B cell (primary cell): Measurements from ENCODE around the gene ISG20L2. TPM values are rescaled to one million over a fixed set of nuclear protein-coding genes. Genes with fewer than 3 reads are reported as not detected.

ENCODE experiments used
- ATAC-seq: fragments of 200-7000 bp; cut with Tn5 transposase; one replicate; pipeline ENCODE4 v1.10.0; 2021; ENCODE audit warnings: low read depth, mild to moderate bottlenecking, moderate number of reproducible peaks, moderate library complexity
- CTCF ChIA-PET: fragments of 350-600 bp; sonication (Branson Sonifier 250); formaldehyde crosslinking; loops from one replicate; lab custom pipeline; 2021; ENCODE audit warnings: antibody characterized with exemption, inconsistent platforms; lab: Charles Lee
- POLR2A ChIA-PET: fragments of 350-600 bp; sonication (Branson Sonifier 250); formaldehyde crosslinking; loops from one replicate; lab custom pipeline; 2021; ENCODE audit warnings: antibody characterized with exemption; lab: Charles Lee
- DNase-seq: peaks from one replicate; pipeline ENCODE4 v3.0.0; 2013
- H2AFZ ChIP-seq: 2 replicates; pipeline ENCODE4 v1.6.1; 2012; ENCODE audit warnings: mild to moderate bottlenecking, low read depth, low read length; ENCODE audit not compliant: insufficient read depth, poor library complexity, severe bottlenecking
- H3K27ac ChIP-seq, 2 donors: 1 replicate in 1 of 2; 2 replicates in 1 of 2; pipeline ENCODE4 v1.5.1; 2012 to 2013; ENCODE audit warnings: low read length in 2 of 2, mild to moderate bottlenecking in 2 of 2, moderate library complexity in 1 of 2
- H3K27me3 ChIP-seq, 4 experiments: fragments of 200-600 bp in 1 of 4; sonication (generic) in 1 of 4; replicated peaks in 1 of 4; 1 replicate in 2 of 4; 2 replicates in 2 of 4; pipeline versions ENCODE4 v1.6.1 to v1.7.0; 2013 to 2016; ENCODE audit warnings: low read length in 3 of 4, mild to moderate bottlenecking in 2 of 4, mixed read lengths in 1 of 4, moderate library complexity in 1 of 4; ENCODE audit not compliant: insufficient read depth in 4 of 4, control insufficient read depth in 3 of 4; ENCODE audit errors: control extremely low read depth in 1 of 4
- H3K36me3 ChIP-seq, 2 experiments: replicated peaks in 1 of 2; 1 replicate in 1 of 2; 2 replicates in 1 of 2; pipeline versions ENCODE4 v1.6.1 to v1.7.1; 2013; ENCODE audit warnings: low read length in 1 of 2; ENCODE audit not compliant: insufficient read depth in 2 of 2, control insufficient read depth in 1 of 2; ENCODE audit errors: control extremely low read depth in 1 of 2, extremely low read depth in 1 of 2
- H3K4me1 ChIP-seq, 2 donors: fragments of 200-600 bp in 1 of 2; sonication (generic) in 1 of 2; 1 replicate in 1 of 2; 2 replicates in 1 of 2; pipeline versions ENCODE4 v1.5.1 to v1.6.1; 2013 to 2017; ENCODE audit warnings: low read length in 2 of 2; ENCODE audit not compliant: control insufficient read depth in 2 of 2, insufficient read depth in 2 of 2
- H3K4me2 ChIP-seq: replicated peaks from 2 replicates; pipeline ENCODE3; 2012; ENCODE audit warnings: mild to moderate bottlenecking, low read depth, low read length; ENCODE audit not compliant: poor library complexity, severe bottlenecking
- H3K4me3 ChIP-seq, 5 experiments: fragments of 200-600 bp in 1 of 5; sonication (generic) in 1 of 5; 1 replicate in 3 of 5; 2 replicates in 2 of 5; pipeline versions ENCODE4 v1.5.1 to v1.7.0; 2011 to 2016; ENCODE audit warnings: low read length in 4 of 5, mild to moderate bottlenecking in 4 of 5, low read depth in 2 of 5, control low read depth in 1 of 5, moderate library complexity in 1 of 5; ENCODE audit not compliant: insufficient read depth in 1 of 5; ENCODE audit errors: control extremely low read depth in 1 of 5, extremely low read depth in 1 of 5
- H3K79me2 ChIP-seq: fragments of 200-600 bp; sonication (generic); one replicate; pipeline ENCODE4 v1.6.0; 2016; ENCODE audit warnings: low read length; ENCODE audit not compliant: control insufficient read depth, insufficient read depth
- H3K9ac ChIP-seq: fragments of 200-600 bp; sonication (generic); 2 replicates; pipeline ENCODE4 v1.6.1; 2017; ENCODE audit warnings: mild to moderate bottlenecking, low read length, moderate library complexity
- H3K9me3 ChIP-seq, 3 donors: one replicate each; pipeline versions ENCODE4 v1.6.1 to v1.7.1; 2013; ENCODE audit warnings: low read length in 2 of 3; ENCODE audit not compliant: control insufficient read depth in 2 of 3, insufficient read depth in 1 of 3; ENCODE audit errors: control extremely low read depth in 1 of 3
- H4K20me1 ChIP-seq: 2 replicates; pipeline ENCODE4 v1.6.0; 2012; ENCODE audit warnings: mild to moderate bottlenecking, low read length; ENCODE audit not compliant: insufficient read depth, control insufficient read depth, poor library complexity, severe bottlenecking
- H3K27ac Mint-ChIP-seq: one replicate; pipeline ENCODE4 v1.8.0; 2021; ENCODE audit warnings: mixed read lengths
- H3K27me3 Mint-ChIP-seq: one replicate; pipeline ENCODE4 v1.8.0; 2021; ENCODE audit warnings: mixed read lengths
- H3K4me1 Mint-ChIP-seq: one replicate; pipeline ENCODE4 v1.8.0; 2021; ENCODE audit warnings: mixed read lengths
- H3K4me3 Mint-ChIP-seq: one replicate; pipeline ENCODE4 v1.8.0; 2021; ENCODE audit warnings: mixed read lengths
- H3K9me3 Mint-ChIP-seq: one replicate; pipeline ENCODE4 v1.8.0; 2022; ENCODE audit warnings: mixed read lengths; ENCODE audit not compliant: insufficient read depth
- CTCF ChIP-seq: fragments of 200-600 bp; IDR thresholded peaks from one replicate; pipeline ENCODE4 v1.8.0; 2022; ENCODE audit warnings: antibody characterized with exemption, mild to moderate bottlenecking
- EZH2 ChIP-seq: IDR thresholded peaks from 2 replicates; pipeline ENCODE4 v1.6.1; 2012; ENCODE audit warnings: borderline replicate concordance, low read depth, mild to moderate bottlenecking, moderate library complexity, low read length; ENCODE audit not compliant: insufficient read depth, poor library complexity, severe bottlenecking
- WGBS: methylation state at CpG from one replicate; pipeline ENCODE4 v1.1.5; 2013; ENCODE audit warnings: missing lambda C conversion rate; ENCODE audit not compliant: insufficient coverage; 5-methylcytosine and 5-hydroxymethylcytosine counted together
- intact Hi-C: fragments of 100-400 bp; cut with micrococcal nuclease; formaldehyde crosslinking; loops from one replicate; pipeline ENCODE4 v1.10.0; 2022
- polyA plus RNA-seq: library from polyadenylated mRNA; depleted of rRNA; stranded (reverse); fragments of >200 nt; gene quantifications from 2 replicates; pipeline ENCODE4 v1.2.3, GENCODE V29; 2012
- total RNA-seq, 2 donors: library from RNA; stranded (reverse); fragments of 120-200 nt in 1 of 2; gene quantifications; 1 replicate in 1 of 2; 2 replicates in 1 of 2; pipeline versions ENCODE4 v1.2.3 to v1.2.4, GENCODE V29; 2013 to 2022

ISG20L2 gene
- total and polyA plus RNA-seq, 2 donors (not counting 1 experiment from before 2014, with no cell fraction given): 30.1 to 51.7 TPM

DNA sequence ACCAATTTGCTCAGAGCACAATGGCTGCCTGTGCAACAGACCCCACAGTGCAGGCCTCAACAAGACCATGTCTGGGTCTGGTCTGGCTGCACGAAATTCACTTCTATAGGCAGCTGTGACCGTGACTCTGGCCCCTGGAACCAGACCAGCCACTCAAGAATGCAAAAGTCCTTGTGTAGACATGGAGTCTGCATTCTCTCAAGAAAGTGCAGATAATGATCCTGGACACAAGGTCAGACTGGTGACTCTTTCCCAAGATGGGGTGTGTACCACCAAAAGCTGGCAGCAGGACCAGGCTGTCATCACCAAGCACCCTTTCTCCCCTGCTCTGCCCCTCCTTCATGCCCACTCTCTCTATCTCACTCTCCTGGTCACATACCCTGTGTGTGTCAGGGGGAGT, 7.4 kb downstream of the ISG20L2 start:
- H3K9me3 Mint-ChIP-seq: no peaks in the 10 kb centered on the region
- no peak for DNase-seq
- H3K27ac Mint-ChIP-seq: no peak overlapping the region
- Histone ChIP-seq H3K27ac (no peak overlapping the region), H3K9me3 (no peaks in the 10 kb centered on the region), H3K4me1 (peaks cover 18 to 19% of the 10 kb centered on the region in 2 donors), H3K9ac (no peak overlapping the region), H3K27me3 (no peaks in the 10 kb centered on the region), H3K4me3 (no peak overlapping the region), H3K4me2 (no peak overlapping the region), H3K36me3 (peaks cover 0 to 48% of the 10 kb centered on the region in 2 experiments), H4K20me1 (peaks cover 59% of the 10 kb centered on the region), H2AFZ (no peak overlapping the region), H3K79me2 (peaks cover 42% of the 10 kb centered on the region)
- no peaks in the 10 kb centered on the region for H3K27me3 Mint-ChIP-seq
- intact Hi-C loops: no loop called here
- no peak for ATAC-seq
- H3K4me3 Mint-ChIP-seq: no peak overlapping the region
- WGBS: 100% methylated on average over 2 of the region's 2 CpGs
- ChIA-PET POLR2A (no interaction called here), CTCF (interaction anchor here (1.0 to 9.5 kb wide), 4 partner anchors 15 to 36 kb away, joined by 3 to 245 read pairs (median 4); partner anchors contain the start of gene CRABP2)
- peaks cover 13% of the 10 kb centered on the region for H3K4me1 Mint-ChIP-seq
- TF ChIP-seq EZH2: no peak

- Mint-ChIP-seq H3K27ac (no peak overlapping the region), H3K4me3 (no peak overlapping the region), H3K27me3 (no peaks in the 10 kb centered on the region), H3K4me1 (peaks cover 2% of the 10 kb centered on the region), H3K9me3 (no peaks in the 10 kb centered on the region)
- WGBS: 86% methylated on average over 1 of the region's 4 CpGs
- Histone ChIP-seq H4K20me1 (peaks cover 21% of the 10 kb centered on the region), H3K27me3 (no peaks in the 10 kb centered on the region), H2AFZ (no peak overlapping the region), H3K27ac (no peak overlapping the region), H3K79me2 (peaks cover 7% of the 10 kb centered on the region), H3K36me3 (peaks cover 0 to 25% of the 10 kb centered on the region in 2 experiments), H3K9ac (no peak overlapping the region), H3K4me1 (no peaks in the 10 kb centered on the region), H3K9me3 (no peaks in the 10 kb centered on the region), H3K4me3 (no peak overlapping the region), H3K4me2 (no peak overlapping the region)
- intact Hi-C loops: no loop called here
- CTCF ChIA-PET: interaction anchor here (0.8 to 1.3 kb wide), 4 partner anchors 9 to 42 kb away, joined by 3 to 4 read pairs (median 3); no protein-coding TSS in a partner anchor
- no peak for DNase-seq
- no peak for TF ChIP-seq CTCF
- TF ChIP-seq EZH2: no peak
- no peak for ATAC-seq
- POLR2A ChIA-PET: no interaction called here
Observed at GRCh38 chr1:156717351-156717750, 11.2 kb downstream of the ISG20L2 start.
